Measurements from ENCODE around the gene PPP6R2. TPM values are rescaled to one million over a fixed set of nuclear protein-coding genes. Genes with fewer than 3 reads are reported as not detected.

Gene PPP6R2
- total RNA-seq, 2 donors from 2014 or later, result 80.6 to 107 TPM

DNA sequence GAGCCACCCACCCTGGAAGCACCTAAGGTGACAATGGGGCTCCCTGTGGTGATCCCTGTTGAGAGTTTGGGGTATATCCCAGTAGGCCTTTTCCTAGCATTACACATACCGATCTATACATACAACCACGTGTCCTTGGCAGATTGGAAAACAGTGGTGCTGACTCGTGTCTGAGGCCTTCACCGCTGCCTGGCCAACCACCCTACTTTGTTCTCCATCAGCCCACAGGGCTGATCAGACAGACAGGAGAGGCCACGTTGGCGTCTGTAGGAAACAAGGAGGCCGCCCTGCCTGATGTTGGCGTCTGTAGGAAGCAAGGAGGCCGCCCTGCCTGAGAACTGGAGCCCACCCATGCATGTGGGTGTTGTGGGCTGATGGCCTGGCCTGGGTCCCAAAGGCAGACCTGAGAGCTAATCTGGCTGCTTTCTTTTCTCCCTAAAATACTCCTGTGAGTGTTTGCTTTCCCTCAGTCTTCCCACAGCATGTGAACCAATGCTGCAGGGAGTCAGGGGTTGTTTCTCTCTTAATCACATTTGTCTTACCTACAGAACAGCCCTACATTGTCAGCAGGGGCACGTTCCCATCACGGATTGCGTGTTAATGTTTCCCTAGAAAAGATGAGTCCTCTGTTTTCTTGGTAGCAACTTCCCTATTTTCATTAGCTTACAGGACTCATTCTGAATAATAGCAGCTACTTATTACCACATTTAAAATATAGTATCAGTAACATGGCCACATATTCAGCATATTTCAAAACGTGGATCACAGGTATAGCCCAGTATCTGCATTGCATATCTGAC, 74.5 kb downstream of the PPP6R2 start:
- WGBS, result 91% methylated on average over 13 of the region's 13 CpGs
- TF ChIP-seq, protein P1, sequence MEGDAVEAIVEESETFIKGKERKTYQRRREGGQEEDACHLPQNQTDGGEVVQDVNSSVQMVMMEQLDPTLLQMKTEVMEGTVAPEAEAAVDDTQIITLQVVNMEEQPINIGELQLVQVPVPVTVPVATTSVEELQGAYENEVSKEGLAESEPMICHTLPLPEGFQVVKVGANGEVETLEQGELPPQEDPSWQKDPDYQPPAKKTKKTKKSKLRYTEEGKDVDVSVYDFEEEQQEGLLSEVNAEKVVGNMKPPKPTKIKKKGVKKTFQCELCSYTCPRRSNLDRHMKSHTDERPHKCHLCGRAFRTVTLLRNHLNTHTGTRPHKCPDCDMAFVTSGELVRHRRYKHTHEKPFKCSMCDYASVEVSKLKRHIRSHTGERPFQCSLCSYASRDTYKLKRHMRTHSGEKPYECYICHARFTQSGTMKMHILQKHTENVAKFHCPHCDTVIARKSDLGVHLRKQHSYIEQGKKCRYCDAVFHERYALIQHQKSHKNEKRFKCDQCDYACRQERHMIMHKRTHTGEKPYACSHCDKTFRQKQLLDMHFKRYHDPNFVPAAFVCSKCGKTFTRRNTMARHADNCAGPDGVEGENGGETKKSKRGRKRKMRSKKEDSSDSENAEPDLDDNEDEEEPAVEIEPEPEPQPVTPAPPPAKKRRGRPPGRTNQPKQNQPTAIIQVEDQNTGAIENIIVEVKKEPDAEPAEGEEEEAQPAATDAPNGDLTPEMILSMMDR (IDR thresholded peaks at IDR 0.05), result no peak
- TF ChIP-seq POLR2AphosphoS5 (IDR thresholded peaks at IDR 0.05) (no peak), POLR2A (IDR thresholded peaks at IDR 0.05) (no peak)
- Histone ChIP-seq H3K4me1 (replicated peaks) (no peaks in the 10 kb centered on the region), H3K4me3 (no peak overlapping the region), H3K36me3 (peaks cover 12 to 50% of the 10 kb centered on the region in 2 donors), H3K9me3 (no peaks in the 10 kb centered on the region), H3K27me3 (replicated peaks; ENCODE audit: insufficient read depth) (no peaks in the 10 kb centered on the region), H3K27ac (no peak overlapping the region)
- no peak for DNase-seq (ENCODE audit: low spot score)
- intact Hi-C loops (cut with DNase I), result no loop called here

DNA sequence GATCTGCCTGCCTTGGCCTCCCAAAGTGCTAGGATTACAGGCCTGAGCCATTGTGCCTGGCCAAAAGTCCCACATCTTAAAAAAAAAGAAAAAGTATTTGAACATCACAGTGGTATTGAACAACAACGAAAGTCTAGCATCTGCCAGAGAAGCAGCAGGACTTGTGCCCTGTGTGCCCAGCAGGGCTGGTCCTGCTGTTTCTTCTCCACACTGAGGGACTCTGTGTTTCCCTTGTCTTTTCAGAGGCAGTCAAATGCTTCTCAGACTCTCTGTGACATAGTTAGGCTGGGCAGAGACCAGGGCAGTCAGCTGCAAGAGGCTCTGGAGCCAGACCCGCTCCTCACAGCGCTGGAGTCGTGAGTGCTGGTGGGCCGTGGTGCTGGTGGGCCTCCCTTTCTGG, 75.5 kb downstream of the PPP6R2 start:
- no peaks in the 10 kb centered on the region for H3K9me3 ChIP-seq
- DNase-seq (ENCODE audit: low spot score), result no peak
- intact Hi-C loops (cut with DNase I), result no loop called here
- H3K4me1 ChIP-seq (replicated peaks), result no peaks in the 10 kb centered on the region
- no peak overlapping the region for H3K4me3 ChIP-seq
- TF ChIP-seq POLR2AphosphoS5 (IDR thresholded peaks at IDR 0.05) (no peak), POLR2A (IDR thresholded peaks at IDR 0.05) (no peak)
- TF ChIP-seq, protein P1 (IDR thresholded peaks at IDR 0.05), result no peak
- H3K36me3 ChIP-seq, result peaks cover 20 to 60% of the 10 kb centered on the region in 2 donors
- no peaks in the 10 kb centered on the region for H3K27me3 ChIP-seq (replicated peaks; ENCODE audit: insufficient read depth)
- no peak overlapping the region for H3K27ac ChIP-seq
- WGBS, result 86% methylated on average over 4 of the region's 5 CpGs

DNA sequence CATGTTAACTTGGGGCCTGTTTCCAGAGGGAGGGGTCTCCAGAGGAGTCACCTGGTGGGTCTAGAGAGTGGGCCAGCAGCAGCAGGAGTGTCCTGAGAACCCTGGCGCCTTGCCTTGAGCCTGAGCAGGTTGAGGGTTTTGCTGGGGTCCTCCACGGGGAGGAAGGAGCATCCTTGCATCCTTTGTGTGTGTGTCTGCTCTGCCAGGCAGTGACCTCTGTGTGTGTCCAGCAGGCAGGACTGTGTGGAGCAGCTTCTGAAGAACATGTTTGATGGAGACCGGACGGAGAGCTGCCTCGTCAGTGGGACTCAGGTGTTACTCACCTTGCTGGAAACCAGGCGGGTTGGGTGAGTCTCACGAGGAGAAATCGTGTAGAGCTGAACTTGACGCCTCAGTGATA, 76.0 kb downstream of the PPP6R2 start:
- WGBS, result 88% methylated on average over 9 of the region's 9 CpGs
- Histone ChIP-seq H3K27ac (no peak overlapping the region), H3K4me3 (no peak overlapping the region), H3K4me1 (replicated peaks) (no peaks in the 10 kb centered on the region), H3K27me3 (replicated peaks; ENCODE audit: insufficient read depth) (no peaks in the 10 kb centered on the region), H3K36me3 (peaks cover 22 to 57% of the 10 kb centered on the region in 2 donors), H3K9me3 (no peaks in the 10 kb centered on the region)
- DNase-seq (ENCODE audit: low spot score), result no peak
- intact Hi-C loops (cut with DNase I), result no loop called here
- no peak for TF ChIP-seq POLR2A (IDR thresholded peaks at IDR 0.05)
- TF ChIP-seq, protein P1 (IDR thresholded peaks at IDR 0.05), result no peak
- TF ChIP-seq POLR2AphosphoS5 (IDR thresholded peaks at IDR 0.05), result no peak

DNA sequence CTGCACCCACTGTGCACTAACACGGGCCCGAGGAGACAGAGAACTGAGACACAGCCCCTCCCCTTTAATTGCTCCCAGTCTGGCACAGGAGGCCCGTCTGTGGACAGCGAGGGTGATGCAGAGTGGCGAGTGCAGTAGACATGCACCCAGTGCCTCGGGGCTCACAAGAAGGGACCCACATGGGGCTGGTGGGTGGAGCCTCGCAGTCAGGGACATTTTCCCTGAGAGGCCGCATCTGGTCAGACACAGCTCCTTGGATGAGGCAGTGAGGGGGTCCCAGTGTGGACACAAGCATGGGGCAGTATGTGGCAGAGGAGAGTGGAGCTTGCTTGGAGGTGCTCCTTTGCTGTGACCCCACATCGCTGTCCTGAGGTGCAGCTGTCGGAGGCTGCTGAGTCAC, 76.9 kb downstream of the PPP6R2 start:
- no peak overlapping the region for H3K27ac ChIP-seq
- no peak for DNase-seq (ENCODE audit: low spot score)
- no peaks in the 10 kb centered on the region for H3K9me3 ChIP-seq
- 85% methylated on average over 10 of the region's 10 CpGs for WGBS
- intact Hi-C loops (cut with DNase I), result no loop called here
- H3K4me1 ChIP-seq (replicated peaks), result no peaks in the 10 kb centered on the region
- TF ChIP-seq, protein P1 (IDR thresholded peaks at IDR 0.05), result no peak
- no peak for TF ChIP-seq POLR2A (IDR thresholded peaks at IDR 0.05)
- no peak for TF ChIP-seq POLR2AphosphoS5 (IDR thresholded peaks at IDR 0.05)
- H3K36me3 ChIP-seq, result peaks cover 22 to 51% of the 10 kb centered on the region in 2 donors
- no peak overlapping the region for H3K4me3 ChIP-seq
- no peaks in the 10 kb centered on the region for H3K27me3 ChIP-seq (replicated peaks; ENCODE audit: insufficient read depth)

DNA sequence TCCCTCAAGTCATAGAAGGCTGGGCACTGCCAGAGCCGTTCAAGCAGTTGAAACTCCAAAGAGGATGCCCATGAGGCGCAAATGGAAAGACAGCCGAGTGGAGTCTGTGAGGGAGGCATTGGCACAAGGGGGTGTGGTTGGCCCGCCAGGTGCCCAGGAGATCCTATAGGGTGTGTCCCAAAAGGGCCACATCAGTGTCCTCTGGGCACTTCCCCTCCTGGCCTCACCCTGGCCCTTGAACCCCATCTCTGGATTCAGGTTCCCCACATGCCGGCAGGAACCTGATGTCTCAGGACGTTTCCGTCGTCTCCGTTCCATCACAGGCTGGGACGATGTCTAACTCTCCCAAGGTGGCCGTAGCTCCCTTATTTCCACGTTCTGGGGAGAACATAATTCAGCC, 77.5 kb downstream of the PPP6R2 start:
- H3K36me3 ChIP-seq, result peaks cover 19 to 46% of the 10 kb centered on the region in 2 donors
- WGBS, result 92% methylated on average over 12 of the region's 12 CpGs

More for the DNA sequence above, 77.5 kb downstream of the PPP6R2 start:
- H3K4me1 ChIP-seq (replicated peaks), result no peaks in the 10 kb centered on the region
- no peaks in the 10 kb centered on the region for H3K27me3 ChIP-seq (replicated peaks; ENCODE audit: insufficient read depth)
- H3K9me3 ChIP-seq, result no peaks in the 10 kb centered on the region
- no peak for DNase-seq (ENCODE audit: low spot score)
- intact Hi-C loops (cut with DNase I), result no loop called here
- no peak overlapping the region for H3K27ac ChIP-seq
- no peak for TF ChIP-seq POLR2A (IDR thresholded peaks at IDR 0.05)
- no peak overlapping the region for H3K4me3 ChIP-seq
